ENCODE results near the gene SLC35B1.

GRCh38 chr17:49680314-49680713, 27.4 kb downstream of the SLC35B1 start:
- no peak for TF ChIP-seq CTCF (IDR thresholded peaks at IDR 0.05)
- no peak for TF ChIP-seq POLR2A (IDR thresholded peaks at IDR 0.05)
